NK-92 treated with Interleukin-12 subunit alpha and Interleukin-12 subunit beta, amount 100 ng/mL, for 24 hours (cell line): ENCODE measurements around the gene LRRC23.

ENCODE experiments used
- DNase-seq: peaks from one replicate; lab custom pipeline; 2025; lab: John Stamatoyannopoulos, UW

LRRC23 gene

GRCh38 chr12:6957151-6957701, 52.6 kb downstream of the LRRC23 start:
- DNase-seq, result no peak

DNA sequence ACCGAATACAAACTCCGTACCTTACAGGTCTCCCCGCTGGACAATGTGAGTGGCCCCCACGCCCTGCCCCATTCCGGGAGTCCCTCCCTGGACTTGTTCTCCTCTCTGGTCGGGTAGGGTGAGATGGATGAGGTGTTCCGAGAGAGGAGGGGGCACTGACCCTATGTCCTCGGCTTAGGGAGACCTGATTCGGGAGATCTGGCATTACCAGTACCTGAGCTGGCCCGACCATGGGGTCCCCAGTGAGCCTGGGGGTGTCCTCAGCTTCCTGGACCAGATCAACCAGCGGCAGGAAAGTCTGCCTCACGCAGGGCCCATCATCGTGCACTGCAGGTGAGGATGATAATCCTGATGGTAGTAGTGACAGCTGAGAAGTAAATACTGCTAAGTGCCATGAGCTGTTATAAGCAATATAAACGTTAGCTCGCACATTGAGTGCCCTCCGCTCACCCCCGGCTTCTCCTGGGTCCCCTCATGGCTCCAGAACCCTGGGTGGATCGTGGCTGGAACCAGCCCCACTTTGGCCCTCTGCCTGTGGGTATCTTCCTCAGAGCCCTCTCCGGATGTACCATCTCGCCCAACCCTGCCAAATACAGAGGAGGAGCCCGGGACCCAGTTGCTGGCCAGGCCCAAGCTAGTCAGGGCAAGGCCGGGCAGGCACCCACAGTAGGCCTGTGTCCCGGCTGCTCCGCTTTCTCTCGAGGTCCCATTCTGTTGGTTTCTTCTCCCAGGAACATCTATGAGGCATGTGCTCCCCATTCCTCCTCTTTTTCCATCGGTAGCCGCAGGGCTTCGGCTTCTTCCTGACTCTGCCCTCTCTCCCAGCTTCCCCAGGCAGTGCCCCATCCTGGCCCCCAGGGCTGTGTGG, 53.4 kb downstream of the LRRC23 start:
- no peak for DNase-seq

- DNase-seq, result no peak
Measured at GRCh38 chr12:6958609-6959057, 54.0 kb downstream of the LRRC23 start.

DNA sequence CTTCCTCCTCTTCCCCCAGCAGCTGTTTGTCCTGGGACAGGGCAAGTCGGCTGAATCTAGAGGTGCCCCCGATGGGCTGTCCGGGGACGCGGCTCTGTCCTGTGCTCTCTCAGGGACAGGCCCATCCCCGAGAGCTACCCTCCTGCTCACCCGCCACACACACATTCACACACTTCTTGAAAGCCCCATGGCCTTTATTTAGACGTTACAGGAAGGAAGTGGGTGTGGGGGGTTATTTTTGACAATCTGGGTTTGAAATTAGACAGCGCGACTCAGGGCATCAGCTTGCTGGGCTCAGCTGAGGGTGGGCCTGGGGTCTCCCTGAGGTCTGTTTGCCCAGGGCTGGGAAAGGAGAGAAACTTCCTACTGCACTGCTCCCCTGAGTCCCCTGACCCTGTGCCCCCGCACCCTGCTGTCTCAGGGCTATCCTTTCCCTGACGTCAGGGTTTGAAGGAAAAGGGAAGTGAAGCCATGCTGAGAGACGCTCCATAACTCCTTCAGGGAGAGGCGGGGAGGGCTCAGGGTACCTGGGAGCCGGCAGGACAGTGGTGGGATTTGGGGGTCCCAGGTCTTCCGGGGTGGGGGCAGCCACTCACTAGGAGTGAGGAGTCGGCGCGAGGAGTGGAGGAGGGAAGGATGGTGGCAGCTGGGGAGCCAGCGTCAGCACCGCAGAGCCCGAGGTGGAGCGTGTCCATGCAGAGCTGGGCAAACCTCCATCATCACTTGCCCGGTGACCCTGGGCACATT, 54.6 kb downstream of the LRRC23 start:
- peak; percentile 20 for DNase-seq

GRCh38 chr12:6959805-6960592, 55.4 kb downstream of the LRRC23 start:
- DNase-seq, result no peak

- DNase-seq, result peak; percentile 26
Measured at GRCh38 chr12:6960593-6961277, 56.1 kb downstream of the LRRC23 start.

DNA sequence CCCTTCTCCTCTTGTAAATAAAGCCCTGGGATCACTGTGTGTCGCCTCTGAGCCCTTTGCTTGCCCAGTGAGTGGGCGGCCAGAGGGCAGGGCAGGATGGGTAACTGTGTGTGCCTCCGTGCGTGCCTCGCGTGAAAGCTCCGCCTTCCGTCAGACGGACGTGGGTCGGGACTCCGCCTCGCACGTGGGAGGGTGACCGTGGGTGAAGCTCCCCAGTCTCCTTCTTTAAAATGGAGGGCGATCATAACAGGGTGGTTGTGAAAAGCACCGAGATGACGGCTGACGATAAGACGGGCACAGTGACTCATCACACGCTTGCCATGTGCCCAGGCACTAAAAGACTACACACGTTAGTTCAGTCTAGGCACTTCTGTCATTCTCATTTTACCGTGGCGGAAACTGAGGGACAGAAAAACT, 56.7 kb downstream of the LRRC23 start:
- no peak for DNase-seq

DNA sequence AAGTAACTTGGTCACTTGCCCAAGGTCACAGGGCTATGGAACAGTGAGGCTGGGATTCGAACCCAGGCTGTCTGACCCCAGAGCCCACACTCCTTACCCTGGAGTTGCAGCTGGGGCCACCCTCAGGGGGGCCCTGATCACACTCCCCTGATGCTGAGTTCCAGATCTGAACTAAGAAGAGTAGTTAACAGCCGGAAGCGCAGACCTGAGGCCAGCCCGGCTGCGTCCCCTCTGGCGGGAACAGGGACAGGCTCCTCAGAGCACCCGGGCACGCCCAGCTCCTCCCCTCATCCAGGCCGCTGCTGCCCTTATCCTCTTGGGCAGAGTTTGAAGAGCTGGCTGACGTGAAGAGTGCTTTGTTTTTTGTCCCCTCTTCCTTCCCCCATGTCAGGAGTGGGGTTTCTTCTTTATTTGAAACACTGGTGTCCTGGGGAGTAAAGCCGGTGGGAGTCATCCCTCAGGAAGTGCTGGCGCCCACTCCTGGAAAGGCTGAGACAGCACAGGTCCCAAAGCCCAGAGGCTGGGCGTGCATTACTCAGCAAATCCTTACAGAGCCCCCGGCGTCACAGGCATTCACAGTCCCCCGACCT, 57.2 kb downstream of the LRRC23 start:
- DNase-seq, result no peak

- DNase-seq, result no peak
Measured at GRCh38 chr12:6962285-6963015, 57.8 kb downstream of the LRRC23 start.

- DNase-seq, result no peak
Measured at GRCh38 chr12:6963016-6963731, 58.6 kb downstream of the LRRC23 start.
